HG03066 (cell line): Measurements from ENCODE around the gene KRTAP10-5.
"Not testable (repeated sequence)": the region's sequence is repeated elsewhere in the genome, so short reads cannot be mapped to it uniquely, and the experiment has no call there.

ENCODE experiments used
- ATAC-seq: cut with Tn5 transposase; IDR thresholded peaks from one replicate; pipeline ENCODE4 v1.9.1; 2021; ENCODE audit warnings: low read depth; ENCODE audit not compliant: unreplicated experiment

KRTAP10-5 gene

DNA sequence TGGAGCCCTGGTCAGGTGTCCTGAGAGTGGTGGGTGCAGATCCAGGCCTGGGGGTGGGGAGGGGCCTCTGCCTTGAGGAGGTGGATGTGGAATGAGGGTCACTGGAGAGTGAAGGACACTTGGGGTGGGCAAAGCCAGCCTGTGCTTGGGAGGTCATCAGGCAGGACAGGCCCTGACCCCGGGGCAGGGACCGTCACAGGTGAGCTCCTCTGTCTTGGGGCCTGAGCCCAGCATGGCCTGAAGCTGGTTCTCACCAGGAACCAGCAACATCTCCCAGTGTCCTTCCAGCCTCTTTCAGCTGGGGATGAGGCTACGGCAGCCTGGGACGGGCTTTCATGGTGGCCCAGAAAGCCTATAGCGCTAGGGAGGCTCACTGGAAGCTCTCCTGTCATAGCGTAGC, 28.3 kb downstream of the KRTAP10-5 start:
- ATAC-seq: no peak

DNA sequence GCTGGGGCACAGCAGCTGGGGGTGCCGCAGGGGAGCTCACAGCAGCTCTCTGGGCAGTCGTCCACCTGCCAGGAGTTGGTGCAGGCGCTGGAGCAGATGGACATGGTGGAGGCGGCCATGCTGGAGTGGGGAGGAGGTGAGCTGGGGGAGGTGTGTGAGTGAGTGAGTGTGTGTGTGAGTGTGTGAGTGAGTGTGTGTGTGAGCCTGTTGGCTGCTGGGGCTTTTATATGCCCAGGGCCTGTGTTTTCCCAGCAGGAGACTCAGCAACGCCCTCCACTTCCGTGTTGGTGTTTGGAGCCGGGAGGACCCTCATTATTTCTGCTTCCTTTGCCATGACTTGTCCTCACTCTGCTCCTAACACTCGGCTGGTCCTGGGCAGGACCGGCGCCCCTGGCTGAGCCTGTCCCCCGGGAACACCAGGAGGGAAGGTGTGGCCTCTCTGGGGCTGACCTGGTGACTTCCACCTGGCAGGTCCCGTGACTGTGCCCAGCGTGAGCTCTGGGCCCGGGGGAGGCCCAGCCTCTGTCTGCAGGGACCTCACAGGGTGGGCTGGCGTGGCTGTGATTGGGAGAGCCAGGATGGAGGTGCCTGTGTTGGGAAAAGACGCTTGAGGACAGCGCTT, 29.0 kb downstream of the KRTAP10-5 start, which contains the start of gene KRTAP10-2:
Gene KRTAP10-2 (minus strand): TSS at position 166 of the 622 bp plus-strand sequence. CDS start 47 bp downstream, at position 119.
- ATAC-seq: no peak

DNA sequence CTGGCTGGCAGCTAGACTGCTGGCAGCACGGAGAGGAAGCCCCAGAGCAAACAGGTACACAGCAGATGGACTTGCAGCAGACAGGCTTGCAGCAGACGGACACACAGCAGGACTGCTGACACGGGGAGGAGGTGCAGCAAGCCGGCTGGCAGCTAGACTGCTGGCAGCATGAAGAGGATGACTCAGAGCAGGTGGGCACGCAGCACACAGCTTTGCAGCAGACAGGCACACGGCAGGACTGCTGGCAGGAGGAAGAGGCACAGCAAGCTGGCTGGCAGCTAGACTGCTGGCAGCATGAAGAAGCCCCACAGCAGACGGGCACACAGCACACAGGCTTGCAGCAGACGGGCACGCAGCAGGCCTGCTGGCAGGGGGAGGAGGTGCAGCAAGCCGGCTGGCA, 29.6 kb downstream of the KRTAP10-5 start:
- no peak for ATAC-seq

DNA sequence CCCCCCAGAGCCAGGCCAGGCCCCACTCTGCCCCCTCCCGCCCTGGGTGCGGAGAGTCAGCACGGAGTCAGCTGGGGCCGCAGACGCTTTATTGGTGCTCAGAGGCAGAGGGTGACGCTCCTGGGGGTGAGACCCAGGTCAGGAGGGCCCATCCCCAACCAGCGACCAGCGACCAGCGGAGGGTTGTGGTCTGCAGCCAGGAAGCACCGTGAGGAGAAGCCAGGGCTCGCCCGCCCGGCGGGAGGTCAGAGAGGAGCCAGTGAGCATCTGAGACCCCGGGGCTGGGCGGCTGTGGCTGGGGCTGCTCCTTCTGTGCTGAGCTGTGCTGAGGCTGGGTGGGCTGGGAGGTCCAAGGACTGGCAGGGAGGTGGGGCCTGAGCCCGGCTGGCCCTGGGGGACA, 30.1 kb downstream of the KRTAP10-5 start:
- ATAC-seq: not testable (repeated sequence)

DNA sequence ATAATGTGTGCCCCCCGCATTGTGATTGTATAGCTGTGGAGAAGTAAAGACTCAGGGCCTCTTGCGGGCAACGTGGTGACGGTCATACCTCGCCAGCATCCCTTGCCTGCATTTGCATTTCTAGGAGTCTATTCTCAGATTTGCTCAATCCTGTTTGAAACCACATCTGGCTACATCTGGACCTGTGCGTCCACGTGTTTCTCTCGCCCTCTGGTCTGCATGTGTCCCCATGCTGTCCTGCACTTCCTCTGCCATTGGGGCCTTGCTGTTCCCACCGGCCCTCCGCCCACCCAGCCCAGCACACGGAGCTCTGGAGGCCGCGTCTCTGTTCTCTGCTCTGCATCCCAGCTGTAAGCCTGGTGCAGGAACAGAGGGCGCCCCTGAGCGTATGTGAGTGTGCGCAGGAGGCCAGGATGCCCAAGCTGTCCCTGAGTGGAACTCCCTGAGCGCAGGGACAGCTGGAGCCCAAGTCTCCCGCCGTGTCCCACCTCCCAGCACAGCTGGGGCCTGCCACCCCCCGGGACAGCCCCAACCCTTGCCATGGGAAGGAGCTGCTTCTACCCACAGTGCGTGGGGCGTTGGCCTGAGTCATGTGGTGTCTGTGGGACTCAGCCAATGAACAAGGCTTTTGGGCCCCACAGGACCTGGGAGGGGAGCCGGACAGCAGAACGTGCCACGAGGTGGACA, 30.7 kb downstream of the KRTAP10-5 start:
- ATAC-seq: no peak

DNA sequence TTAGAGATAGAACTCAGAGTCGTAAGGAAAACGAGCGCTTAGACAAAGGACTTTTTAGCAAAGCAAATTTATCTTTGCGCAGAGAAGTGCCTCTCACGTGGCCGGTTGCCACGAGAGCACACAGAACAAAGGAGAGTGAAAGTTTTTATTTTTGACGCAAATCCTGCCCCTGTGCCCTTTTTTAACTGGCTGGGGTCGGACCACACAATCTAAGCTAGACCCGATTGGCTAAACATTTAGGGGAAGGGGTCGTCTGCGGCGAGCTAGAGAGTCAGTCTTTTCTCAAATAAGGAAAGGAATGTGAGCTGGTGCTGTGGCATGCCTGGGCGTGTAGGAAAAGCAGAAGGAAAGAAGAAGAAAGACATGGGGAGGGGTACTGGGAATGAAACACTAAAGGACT, 31.5 kb downstream of the KRTAP10-5 start:
- ATAC-seq: no peak

DNA sequence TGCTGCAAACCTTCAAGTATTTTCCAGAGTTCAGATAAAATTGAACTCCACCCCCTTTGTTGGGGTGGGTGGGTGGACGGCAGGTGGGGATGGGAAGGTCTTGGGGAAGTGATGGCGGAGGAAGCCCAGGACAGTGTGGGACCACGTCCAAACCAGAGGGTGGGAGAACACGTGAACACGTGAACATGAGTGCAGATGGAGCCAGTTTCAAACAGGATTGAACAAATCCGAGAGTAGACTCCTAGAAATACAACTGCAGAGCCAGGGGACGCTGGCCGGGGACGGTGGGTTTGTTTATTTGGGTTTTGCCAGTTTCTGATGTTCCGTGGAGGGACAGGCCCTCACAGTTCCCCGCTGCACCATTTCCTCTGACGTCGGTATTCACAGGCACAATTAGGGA, 32.0 kb downstream of the KRTAP10-5 start:
- no peak for ATAC-seq

DNA sequence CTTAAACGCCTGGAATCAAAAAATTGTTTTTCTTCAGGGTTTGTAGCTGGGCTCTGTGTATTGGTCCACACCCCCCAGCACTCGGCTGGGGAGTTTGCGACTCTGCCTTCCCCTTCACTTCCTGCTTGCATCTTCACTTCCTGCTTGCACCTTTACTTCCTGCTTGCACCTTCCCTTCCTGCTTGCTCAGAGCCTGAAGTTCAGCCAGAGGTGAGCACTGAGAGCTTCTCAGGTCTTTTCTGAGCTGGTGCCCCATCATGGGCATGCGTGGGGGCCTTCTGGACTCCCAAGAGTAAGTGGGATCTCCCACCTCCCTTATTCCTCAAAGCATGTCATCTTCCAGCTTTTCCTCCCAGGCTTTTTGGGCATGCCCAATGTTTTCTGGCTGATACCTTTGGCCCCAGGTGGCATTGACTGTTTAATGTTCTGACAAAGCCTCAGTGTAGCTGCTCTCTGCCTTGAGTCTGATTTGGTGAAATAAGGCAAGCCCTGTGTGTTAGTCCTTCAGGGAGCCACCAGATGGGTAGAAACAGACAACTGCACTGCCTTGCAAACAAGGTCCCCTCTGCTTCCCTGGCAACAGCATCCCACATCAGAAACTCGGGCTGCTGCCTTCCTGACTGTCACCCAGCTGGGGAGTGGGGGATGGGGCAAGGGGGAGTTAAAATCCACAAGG, 32.6 kb downstream of the KRTAP10-5 start:
- ATAC-seq: no peak

DNA sequence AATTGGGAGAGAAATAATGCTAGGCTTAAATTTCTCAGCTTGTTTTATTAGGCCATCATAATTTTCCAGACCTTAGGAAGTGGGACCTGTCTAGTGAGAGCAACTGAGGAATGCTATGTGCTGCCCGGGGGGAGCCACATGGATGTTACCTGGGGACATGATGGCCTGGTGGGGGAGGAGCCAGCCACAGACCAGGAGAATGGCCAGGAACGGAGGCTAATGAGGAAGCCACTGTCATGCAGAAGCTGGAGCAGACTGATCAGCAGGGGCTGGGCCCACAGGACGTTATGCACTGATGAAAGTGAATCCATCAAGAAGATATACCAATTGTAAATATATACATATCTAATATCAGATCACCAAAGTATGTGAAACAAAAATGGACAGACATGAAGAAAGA, 35.8 kb downstream of the KRTAP10-5 start:
- no peak for ATAC-seq

DNA sequence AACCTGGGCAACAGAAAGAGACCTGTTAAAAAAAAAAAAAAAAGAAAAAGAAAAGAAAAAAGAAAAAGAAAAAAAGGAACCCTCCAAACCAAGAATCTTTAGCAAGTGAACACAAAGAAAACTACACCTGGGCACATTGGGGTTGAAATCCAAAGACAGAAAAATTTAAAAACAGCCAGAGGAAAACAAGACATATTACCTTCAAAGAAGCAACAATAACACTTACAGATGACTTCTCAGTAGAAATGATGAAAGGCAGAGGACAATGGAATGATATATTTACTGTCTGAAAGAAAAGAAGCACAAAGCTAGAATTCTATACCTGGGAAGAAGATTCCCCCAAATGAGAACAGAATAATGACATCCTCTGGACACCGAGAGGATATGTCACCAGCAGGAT, 37.7 kb downstream of the KRTAP10-5 start:
- ATAC-seq: no peak

DNA sequence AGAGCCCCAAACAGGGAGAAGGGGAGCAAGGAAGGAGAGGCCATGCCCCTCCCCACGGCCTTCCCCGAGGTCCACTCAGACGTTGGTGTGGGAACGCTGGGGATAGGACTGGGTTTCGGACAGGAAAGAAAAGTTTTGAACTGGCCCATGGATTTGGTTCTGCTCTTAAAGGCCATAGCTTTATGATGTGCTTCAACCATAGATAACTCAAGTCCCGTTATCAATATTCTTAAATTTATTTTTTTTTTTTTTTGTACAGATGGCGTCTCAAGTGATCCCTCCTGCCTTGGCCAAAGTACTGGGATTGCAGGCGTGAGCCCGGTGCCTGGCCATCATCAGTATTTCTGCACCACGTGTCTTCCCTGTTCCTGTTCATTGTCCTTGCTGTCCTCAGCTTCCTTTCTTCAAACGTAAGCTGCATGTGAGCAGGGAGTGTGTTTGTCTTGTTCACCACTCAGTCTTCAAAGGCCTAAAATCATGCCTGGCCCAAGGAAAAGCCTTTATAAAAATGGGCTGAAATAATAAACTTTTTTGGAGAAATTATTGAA, 39.6 kb downstream of the KRTAP10-5 start:
- no peak for ATAC-seq

DNA sequence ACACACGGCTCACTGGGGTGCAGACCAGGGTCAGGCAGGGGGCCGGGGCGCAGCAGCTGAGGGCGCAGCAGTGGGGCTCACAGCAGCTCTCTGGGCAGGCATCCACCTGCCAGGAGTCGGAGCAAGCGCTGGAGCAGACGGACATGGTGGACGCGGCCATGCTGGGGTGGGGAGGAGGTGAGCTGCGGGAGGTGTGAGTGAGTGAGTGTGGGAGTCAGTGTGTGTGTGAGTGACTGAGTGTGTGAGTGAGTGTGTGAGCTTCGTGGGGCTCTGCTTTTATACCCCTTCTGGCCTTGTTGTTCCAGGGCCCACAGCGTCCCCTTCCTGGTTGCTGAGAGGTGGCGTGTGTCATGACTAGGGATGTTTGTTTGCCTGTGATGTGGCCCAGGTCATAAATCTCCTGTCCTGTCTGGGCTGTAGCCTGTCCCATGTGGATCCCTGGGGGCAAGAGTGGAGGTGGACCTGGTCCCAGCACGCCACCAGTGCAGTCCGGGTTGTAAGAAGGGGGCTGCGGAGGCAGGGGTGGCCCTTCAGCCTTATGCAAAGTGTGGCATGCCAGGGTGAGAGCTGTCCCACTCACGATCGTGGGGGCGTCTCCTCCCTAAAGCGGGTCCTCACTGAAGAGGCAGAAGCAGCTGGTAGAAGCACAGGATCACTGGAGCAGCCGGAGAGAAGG, 40.3 kb downstream of the KRTAP10-5 start, which contains the start of gene KRTAP10-1:
Gene KRTAP10-1 (minus strand): TSS at position 205 of the 676 bp plus-strand sequence. CDS start 45 bp downstream, at position 160.
- no peak for ATAC-seq

DNA sequence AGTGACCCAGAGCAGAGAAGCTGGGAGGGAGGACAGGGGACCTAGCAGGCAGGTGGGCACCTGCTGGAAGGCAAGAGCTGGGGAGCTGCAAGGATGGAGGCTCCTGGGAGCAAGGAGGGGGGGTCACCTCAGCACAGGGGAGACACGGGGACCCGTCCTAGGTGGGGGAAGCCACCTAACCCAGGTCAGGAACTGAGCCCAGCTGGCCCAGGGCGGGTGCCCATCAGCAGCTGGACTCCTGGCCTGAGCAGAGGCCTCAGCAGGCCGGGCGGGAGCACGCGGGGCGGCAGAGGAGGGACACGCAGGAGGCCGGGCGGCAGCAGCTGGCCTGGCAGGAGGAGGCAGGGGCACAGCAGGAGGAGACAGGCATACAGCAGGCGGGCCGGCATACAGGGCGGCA, 41.4 kb downstream of the KRTAP10-5 start:
- no peak for ATAC-seq

DNA sequence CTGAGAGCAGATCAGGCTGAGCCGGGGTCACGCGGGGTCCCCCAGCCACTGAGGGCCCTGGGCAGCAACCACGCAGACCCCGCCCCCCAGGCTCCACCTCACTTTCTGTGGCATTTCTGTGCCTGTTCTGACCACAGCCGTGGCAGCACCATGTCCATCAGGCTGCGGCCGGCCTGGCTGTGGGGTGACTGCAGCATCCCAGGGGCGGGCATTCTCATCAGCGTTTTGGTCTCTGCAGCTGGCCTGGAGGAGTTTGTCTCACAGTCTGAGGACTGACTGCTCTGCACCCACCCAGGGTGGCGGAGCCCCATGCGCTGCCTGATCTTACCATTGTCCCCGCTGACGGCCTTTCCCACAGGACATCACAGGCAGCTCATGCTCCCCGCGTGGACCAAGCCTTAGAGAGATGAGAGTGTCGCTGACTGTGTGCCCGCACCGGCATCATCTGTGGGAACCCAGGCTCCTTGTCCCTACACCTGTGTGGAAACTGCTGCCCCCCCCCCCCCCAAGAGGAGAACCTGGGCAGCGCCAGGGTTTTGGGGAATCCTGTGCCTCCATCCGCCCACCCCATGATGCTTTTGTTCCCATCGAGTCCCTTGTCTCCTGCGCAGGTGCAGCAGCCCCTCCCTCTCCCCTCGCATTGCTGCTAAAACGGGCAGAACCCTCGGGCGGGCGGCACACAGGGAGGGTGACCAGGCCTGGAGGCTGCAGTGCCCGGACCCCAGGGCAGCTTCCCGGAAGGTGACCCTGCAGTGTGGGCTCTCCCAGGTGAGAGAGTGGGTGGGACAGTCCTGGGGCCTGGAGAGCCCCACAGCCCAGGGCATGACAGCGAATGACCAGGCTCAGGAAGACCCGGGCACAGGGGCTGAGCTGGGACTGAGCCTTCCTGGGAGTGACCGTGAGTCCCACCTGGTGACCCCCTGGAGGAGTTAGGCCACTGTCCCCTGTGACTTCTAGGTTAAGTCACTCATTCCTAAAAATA, 42.2 kb downstream of the KRTAP10-5 start:
- no peak for ATAC-seq

DNA sequence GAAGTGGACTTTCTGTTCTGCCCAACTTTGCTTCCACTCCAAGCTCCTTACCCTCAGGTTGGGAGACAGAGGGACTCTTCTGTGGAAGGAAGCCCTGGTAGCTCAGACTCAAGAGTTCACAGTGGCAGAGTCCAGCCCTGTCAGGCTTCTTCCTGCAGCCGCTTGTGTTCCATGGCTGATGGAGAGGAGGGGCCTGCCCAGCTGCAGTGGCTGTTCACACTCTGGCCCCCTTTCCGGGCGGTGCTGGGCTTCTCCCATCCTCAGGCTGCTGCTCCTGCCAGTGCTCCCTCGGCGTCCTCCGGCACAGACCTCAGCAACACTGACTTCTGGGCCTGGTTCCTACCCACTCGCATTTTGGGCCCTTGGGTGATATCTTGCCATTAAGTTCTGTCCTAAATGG, 44.4 kb downstream of the KRTAP10-5 start:
- no peak for ATAC-seq

DNA sequence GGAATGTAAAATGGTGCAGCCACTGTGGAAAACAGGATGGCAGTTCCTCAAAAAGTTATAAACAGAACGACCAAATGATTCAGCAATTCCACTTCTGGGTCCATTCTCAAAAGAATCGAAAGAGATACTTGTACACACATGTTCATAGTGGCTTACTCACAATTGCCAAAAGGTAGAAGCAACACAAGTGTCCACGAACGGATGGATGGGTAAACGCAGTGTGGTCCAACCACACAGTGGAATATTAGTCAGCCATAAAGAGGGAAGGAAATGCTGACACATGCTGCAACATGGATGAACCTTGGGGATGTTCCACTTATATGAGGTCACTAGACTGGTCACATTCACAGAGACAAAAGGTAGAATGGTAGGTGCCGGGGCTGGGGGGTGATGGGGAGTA, 45.7 kb downstream of the KRTAP10-5 start:
- ATAC-seq: no peak

DNA sequence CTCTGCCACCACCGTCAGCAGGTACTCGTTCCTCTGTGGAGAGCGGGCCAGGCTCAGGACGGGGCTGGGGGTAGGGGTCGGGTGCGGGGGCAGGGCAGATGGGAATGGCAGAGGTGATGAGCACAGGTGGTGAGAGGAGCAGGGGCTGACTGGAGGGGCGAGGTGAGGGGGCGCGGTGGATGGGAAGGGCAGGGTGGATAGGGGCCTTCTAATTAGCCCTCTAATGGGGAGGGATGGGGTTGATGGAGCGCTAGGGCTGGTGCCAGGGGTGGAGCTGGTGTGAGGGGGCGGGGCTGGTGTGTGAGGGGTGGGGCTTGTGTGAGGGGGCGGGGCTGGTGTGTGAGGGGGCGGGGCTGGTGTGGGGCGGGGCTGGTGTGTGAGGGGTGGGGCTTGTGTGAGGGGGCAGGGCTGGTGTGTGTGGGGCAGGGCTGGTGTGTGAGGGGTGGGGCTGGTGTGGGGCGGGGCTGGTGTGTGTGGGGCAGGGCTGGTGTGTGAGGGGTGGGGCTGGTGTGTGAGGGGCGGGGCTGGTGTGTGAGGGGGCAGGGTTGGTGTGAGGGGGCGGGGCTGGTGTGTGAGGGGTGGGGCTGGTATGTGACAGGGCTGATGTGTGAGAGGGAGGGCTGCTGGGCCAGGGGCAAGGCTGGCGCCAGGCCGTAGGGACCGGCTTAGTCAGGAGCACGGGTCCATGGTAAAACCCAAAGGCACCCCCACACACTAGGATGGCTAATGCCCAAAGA, 46.3 kb downstream of the KRTAP10-5 start:
- ATAC-seq: no peak

DNA sequence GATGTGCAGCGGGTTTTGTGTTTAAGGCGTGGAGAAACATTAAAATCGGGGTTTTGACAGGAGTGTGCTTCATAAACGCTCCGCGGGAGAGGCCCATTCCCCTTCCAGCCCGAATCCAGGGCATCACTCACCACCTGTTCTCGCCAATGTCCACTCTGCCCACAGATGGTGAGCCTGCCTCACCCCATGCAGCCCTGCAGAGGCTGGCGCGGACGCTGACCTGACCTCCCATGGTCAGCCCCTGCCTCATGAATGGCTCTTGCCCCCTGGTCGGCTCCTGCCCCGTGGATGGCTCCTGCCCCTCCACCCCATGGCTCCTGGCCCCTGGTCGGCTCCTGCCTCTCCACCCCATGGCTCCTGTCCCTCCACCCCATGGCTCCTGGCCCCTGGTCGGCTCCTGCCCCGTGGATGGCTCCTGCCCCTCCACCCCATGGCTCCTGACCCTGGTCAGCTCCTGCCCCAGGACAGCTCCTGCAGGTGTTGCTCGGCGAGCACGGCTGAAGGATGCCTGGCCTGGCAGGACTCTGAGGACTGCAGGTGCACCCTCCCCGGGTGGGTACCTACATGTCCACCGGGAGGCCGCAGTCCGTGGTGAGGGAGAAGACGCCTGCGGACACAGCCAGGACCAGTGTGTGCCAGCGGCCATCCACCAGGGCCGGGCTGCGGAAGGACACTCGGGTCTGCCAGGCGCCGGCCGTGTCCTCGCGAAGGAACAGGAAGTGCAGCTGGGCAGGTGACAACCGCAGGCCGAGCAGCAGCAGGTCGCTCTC, 47.1 kb downstream of the KRTAP10-5 start:
- ATAC-seq: no peak
